Measurements from ENCODE around the gene LTBP2.

The LTBP2 gene

DNA sequence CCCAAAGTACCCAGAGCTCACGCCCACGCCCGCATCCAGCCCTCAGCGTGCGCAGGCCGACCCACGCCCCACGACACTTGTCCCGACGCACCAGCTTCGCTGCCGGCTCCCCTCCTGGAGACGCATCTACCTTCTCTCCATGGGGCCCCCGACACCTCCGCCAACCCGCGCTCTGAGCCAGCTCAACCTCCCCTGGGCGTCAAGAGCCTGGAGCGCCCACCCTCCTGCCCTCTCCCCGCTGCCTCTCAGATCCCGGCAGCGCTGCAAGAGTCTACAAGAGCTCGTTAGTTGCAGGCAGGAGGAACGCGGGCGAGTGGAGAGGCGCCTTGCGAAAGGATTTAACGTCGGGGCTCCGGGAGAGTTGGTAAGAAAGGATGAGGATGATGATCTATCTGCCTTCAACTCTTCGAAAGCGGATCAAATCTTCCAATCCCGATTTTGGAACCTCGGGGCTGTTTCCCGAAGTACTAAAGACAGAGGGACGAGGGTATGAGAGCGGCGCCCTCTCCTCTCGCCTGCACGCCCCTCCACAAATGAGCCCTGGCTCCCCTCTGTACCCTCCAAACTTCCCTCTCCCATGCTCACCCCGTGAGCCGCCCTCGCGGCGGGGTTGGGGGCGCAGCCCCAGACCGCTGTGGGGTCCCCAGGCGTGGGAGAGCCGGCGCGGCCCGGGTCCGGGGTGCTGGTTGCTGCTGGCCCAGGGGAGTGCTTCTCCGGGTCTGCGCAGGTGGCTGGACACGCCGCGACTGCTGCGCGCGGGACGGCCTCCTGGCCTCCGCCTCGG lies 979 bp downstream of the LTBP2 start:
- peak overlapping the region; percentile 71 for H3K4me3 ChIP-seq (ENCODE audit: low read depth, low read length)
- no peaks in the 10 kb centered on the region for H3K36me3 ChIP-seq (ENCODE audit: control insufficient read depth, insufficient read depth, low read length)
- H3K27me3 ChIP-seq (ENCODE audit: control insufficient read depth, insufficient read depth, low read length) = peaks cover 35% of the 10 kb centered on the region
- no peak overlapping the region for H3K9ac ChIP-seq (ENCODE audit: low read depth, low read length)
- H3K4me1 ChIP-seq (ENCODE audit: control insufficient read depth, insufficient read depth, low read length) = no peaks in the 10 kb centered on the region
- H3K9me3 ChIP-seq (ENCODE audit: control insufficient read depth, insufficient read depth, low read length) = no peaks in the 10 kb centered on the region
- H3K27ac ChIP-seq (ENCODE audit: low read depth, low read length) = no peak overlapping the region

DNA sequence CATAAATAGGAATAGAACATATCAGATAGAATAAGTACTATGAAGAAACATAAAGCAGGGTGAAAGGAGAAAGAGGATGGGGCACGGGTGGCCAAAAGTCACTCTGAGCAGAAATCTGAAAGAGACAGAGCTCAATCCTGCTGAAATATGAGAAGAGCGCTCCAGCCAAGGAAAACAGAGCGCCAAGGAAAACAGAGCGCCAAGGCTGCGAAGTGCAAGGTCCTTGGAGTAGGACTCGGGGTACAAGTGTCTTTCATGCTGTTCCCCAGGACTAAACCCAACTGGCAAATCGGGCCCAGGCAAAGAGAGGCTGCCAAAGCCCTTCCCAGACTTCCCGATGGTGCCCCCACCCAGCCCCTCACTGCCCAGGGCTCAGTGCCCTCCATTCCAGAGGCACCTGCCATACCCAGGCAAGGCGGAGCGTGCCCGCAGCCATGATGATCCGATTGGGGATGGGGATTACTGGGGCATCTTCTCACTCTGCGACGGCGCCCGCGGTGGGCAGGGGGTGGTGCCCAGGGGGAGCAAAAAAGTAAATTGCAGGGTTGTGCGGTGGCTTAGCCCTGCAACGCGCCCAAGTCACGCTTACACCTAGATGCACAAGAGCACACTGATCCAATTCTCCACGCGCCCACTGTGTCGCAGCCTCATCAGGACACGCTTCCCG lies 1.7 kb downstream of the LTBP2 start:
- H3K9ac ChIP-seq (ENCODE audit: low read depth, low read length) = no peak overlapping the region
- no peak overlapping the region for H3K27ac ChIP-seq (ENCODE audit: low read depth, low read length)
- no peaks in the 10 kb centered on the region for H3K4me1 ChIP-seq (ENCODE audit: control insufficient read depth, insufficient read depth, low read length)
- H3K36me3 ChIP-seq (ENCODE audit: control insufficient read depth, insufficient read depth, low read length) = no peaks in the 10 kb centered on the region
- H3K4me3 ChIP-seq (ENCODE audit: low read depth, low read length) = no peak overlapping the region; the same call in 1 of the 2 replicates
- H3K27me3 ChIP-seq (ENCODE audit: control insufficient read depth, insufficient read depth, low read length) = peaks cover 35% of the 10 kb centered on the region
- no peaks in the 10 kb centered on the region for H3K9me3 ChIP-seq (ENCODE audit: control insufficient read depth, insufficient read depth, low read length)

DNA sequence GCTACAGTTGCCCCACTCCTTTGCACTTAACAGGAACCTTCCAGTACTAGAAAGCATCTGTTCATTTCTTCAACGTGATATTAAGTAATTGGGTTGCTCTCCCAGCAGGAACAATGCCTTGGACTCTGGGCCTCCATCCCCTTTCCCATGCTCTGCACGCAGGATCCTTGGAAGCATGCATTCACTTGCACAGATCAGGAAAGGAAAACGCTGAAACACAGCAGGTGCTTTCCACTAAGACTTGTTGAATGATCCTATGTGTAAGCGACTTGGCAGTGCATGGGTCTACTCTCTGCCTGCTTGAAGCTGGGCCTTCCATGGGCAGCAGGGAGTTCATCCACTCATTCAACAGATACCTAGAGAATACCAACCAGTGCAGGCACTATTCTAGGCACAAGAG lies 2.3 kb downstream of the LTBP2 start:
- Histone ChIP-seq H3K27ac (ENCODE audit: low read depth, low read length) (no peak overlapping the region), H3K36me3 (ENCODE audit: control insufficient read depth, insufficient read depth, low read length) (no peaks in the 10 kb centered on the region), H3K9ac (ENCODE audit: low read depth, low read length) (no peak overlapping the region)

GRCh38 chr14:74608959-74609611 lies 3.0 kb downstream of the LTBP2 start:
- Histone ChIP-seq H3K27me3 (ENCODE audit: control insufficient read depth, insufficient read depth, low read length) (peaks cover 35% of the 10 kb centered on the region), H3K4me1 (ENCODE audit: control insufficient read depth, insufficient read depth, low read length) (no peaks in the 10 kb centered on the region), H3K9me3 (ENCODE audit: control insufficient read depth, insufficient read depth, low read length) (no peaks in the 10 kb centered on the region), H3K4me3 (ENCODE audit: low read depth, low read length) (no peak overlapping the region), H3K36me3 (ENCODE audit: control insufficient read depth, insufficient read depth, low read length) (no peaks in the 10 kb centered on the region), H3K9ac (ENCODE audit: low read depth, low read length) (no peak overlapping the region), H3K27ac (ENCODE audit: low read depth, low read length) (no peak overlapping the region)

More for the DNA sequence above, 2.3 kb downstream of the LTBP2 start:
- Histone ChIP-seq H3K27me3 (ENCODE audit: control insufficient read depth, insufficient read depth, low read length) (peaks cover 35% of the 10 kb centered on the region), H3K4me3 (ENCODE audit: low read depth, low read length) (no peak overlapping the region), H3K9me3 (ENCODE audit: control insufficient read depth, insufficient read depth, low read length) (no peaks in the 10 kb centered on the region), H3K4me1 (ENCODE audit: control insufficient read depth, insufficient read depth, low read length) (no peaks in the 10 kb centered on the region)

- H3K4me3 ChIP-seq (ENCODE audit: low read depth, low read length) = no peak overlapping the region
- no peaks in the 10 kb centered on the region for H3K36me3 ChIP-seq (ENCODE audit: control insufficient read depth, insufficient read depth, low read length)
- H3K27me3 ChIP-seq (ENCODE audit: control insufficient read depth, insufficient read depth, low read length) = peaks cover 27% of the 10 kb centered on the region
- no peak overlapping the region for H3K27ac ChIP-seq (ENCODE audit: low read depth, low read length)
- no peak overlapping the region for H3K9ac ChIP-seq (ENCODE audit: low read depth, low read length)
- no peaks in the 10 kb centered on the region for H3K9me3 ChIP-seq (ENCODE audit: control insufficient read depth, insufficient read depth, low read length)
- no peaks in the 10 kb centered on the region for H3K4me1 ChIP-seq (ENCODE audit: control insufficient read depth, insufficient read depth, low read length)
These were observed 5.3 kb downstream of the LTBP2 start for GRCh38 chr14:74606727-74607126.

- H3K36me3 ChIP-seq (ENCODE audit: control insufficient read depth, insufficient read depth, low read length) = no peaks in the 10 kb centered on the region
- H3K27ac ChIP-seq (ENCODE audit: low read depth, low read length) = no peak overlapping the region
- H3K9me3 ChIP-seq (ENCODE audit: control insufficient read depth, insufficient read depth, low read length) = no peaks in the 10 kb centered on the region
- no peak overlapping the region for H3K4me3 ChIP-seq (ENCODE audit: low read depth, low read length)
- peaks cover 17% of the 10 kb centered on the region for H3K27me3 ChIP-seq (ENCODE audit: control insufficient read depth, insufficient read depth, low read length)
- H3K4me1 ChIP-seq (ENCODE audit: control insufficient read depth, insufficient read depth, low read length) = no peaks in the 10 kb centered on the region
- no peak overlapping the region for H3K9ac ChIP-seq (ENCODE audit: low read depth, low read length)
These were observed 6.4 kb downstream of the LTBP2 start for GRCh38 chr14:74605531-74606223.

DNA sequence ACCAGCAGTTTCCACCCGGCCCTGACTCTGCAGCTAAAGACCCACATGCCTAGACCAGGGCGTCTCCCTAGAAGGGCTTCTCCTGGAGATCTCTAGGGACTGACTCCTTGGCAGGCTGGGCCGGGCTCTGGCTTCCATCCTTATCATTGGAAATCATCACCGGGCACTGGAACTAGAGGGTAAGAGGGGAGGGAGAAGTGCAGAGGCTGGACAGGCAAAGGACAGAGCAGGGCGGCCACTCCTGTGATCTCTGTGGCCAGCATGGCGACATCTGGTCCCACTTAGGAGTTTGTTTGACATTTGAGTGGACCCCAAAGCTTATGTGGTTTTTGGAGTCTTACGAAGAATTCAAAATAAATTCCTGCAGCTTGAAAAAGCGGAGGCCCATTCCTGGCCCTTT lies 7.1 kb downstream of the LTBP2 start:
- no peak overlapping the region for H3K27ac ChIP-seq (ENCODE audit: low read depth, low read length)

GRCh38 chr14:74604157-74604556 lies 7.9 kb downstream of the LTBP2 start:
- no peak overlapping the region for H3K27ac ChIP-seq (ENCODE audit: low read depth, low read length)

More for the DNA sequence above, 7.1 kb downstream of the LTBP2 start:
- H3K27me3 ChIP-seq (ENCODE audit: control insufficient read depth, insufficient read depth, low read length) = peaks cover 9% of the 10 kb centered on the region
- H3K4me3 ChIP-seq (ENCODE audit: low read depth, low read length) = no peak overlapping the region
- no peaks in the 10 kb centered on the region for H3K36me3 ChIP-seq (ENCODE audit: control insufficient read depth, insufficient read depth, low read length)
- H3K4me1 ChIP-seq (ENCODE audit: control insufficient read depth, insufficient read depth, low read length) = no peaks in the 10 kb centered on the region
- no peaks in the 10 kb centered on the region for H3K9me3 ChIP-seq (ENCODE audit: control insufficient read depth, insufficient read depth, low read length)
- H3K9ac ChIP-seq (ENCODE audit: low read depth, low read length) = no peak overlapping the region

GRCh38 chr14:74601982-74602381 lies 10.1 kb downstream of the LTBP2 start:
- H3K36me3 ChIP-seq (ENCODE audit: control insufficient read depth, insufficient read depth, low read length) = no peaks in the 10 kb centered on the region
- H3K4me3 ChIP-seq (ENCODE audit: low read depth, low read length) = no peak overlapping the region
- no peaks in the 10 kb centered on the region for H3K9me3 ChIP-seq (ENCODE audit: control insufficient read depth, insufficient read depth, low read length)
- H3K27ac ChIP-seq (ENCODE audit: low read depth, low read length) = no peak overlapping the region
- no peaks in the 10 kb centered on the region for H3K4me1 ChIP-seq (ENCODE audit: control insufficient read depth, insufficient read depth, low read length)
- no peaks in the 10 kb centered on the region for H3K27me3 ChIP-seq (ENCODE audit: control insufficient read depth, insufficient read depth, low read length)
- H3K9ac ChIP-seq (ENCODE audit: low read depth, low read length) = no peak overlapping the region

More at GRCh38 chr14:74604157-74604556, 7.9 kb downstream of the LTBP2 start:
- H3K36me3 ChIP-seq (ENCODE audit: control insufficient read depth, insufficient read depth, low read length) = no peaks in the 10 kb centered on the region
- H3K4me1 ChIP-seq (ENCODE audit: control insufficient read depth, insufficient read depth, low read length) = no peaks in the 10 kb centered on the region
- H3K27me3 ChIP-seq (ENCODE audit: control insufficient read depth, insufficient read depth, low read length) = peaks cover 2% of the 10 kb centered on the region; the same call in 1 of the 2 replicates
- H3K9me3 ChIP-seq (ENCODE audit: control insufficient read depth, insufficient read depth, low read length) = no peaks in the 10 kb centered on the region
- H3K4me3 ChIP-seq (ENCODE audit: low read depth, low read length) = no peak overlapping the region
- H3K9ac ChIP-seq (ENCODE audit: low read depth, low read length) = no peak overlapping the region

DNA sequence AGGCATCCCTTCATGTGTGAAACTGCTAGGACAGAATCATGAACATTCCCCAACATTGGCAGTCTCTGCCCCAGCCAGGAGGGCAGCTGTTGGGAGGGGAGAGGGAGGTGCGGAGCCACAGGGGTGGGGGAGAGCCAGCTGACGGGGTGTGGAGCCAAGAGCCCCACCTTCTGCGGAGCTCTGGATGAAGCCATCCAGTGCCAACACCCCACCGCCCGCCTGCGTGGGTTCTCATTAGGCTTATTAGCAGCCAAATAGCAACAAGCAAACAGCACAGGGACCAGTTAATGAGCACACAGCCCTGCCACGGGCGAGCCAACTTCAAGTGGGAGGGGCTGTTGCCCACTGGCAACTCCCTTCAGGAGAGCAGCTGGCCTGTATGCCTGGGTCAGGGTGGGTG lies 12.1 kb downstream of the LTBP2 start:
- Histone ChIP-seq H3K4me3 (ENCODE audit: low read depth, low read length) (no peak overlapping the region), H3K27me3 (ENCODE audit: control insufficient read depth, insufficient read depth, low read length) (no peaks in the 10 kb centered on the region), H3K4me1 (ENCODE audit: control insufficient read depth, insufficient read depth, low read length) (no peaks in the 10 kb centered on the region), H3K27ac (ENCODE audit: low read depth, low read length) (no peak overlapping the region), H3K9ac (ENCODE audit: low read depth, low read length) (no peak overlapping the region), H3K36me3 (ENCODE audit: control insufficient read depth, insufficient read depth, low read length) (no peaks in the 10 kb centered on the region), H3K9me3 (ENCODE audit: control insufficient read depth, insufficient read depth, low read length) (no peaks in the 10 kb centered on the region)

Measured in HUES48 (cell line).